HG03442 (cell line): Measurements from ENCODE around the gene RRAS.

Experiments used
- ATAC-seq: cut with Tn5 transposase; IDR thresholded peaks from one replicate; pipeline ENCODE4 v1.9.1; 2021; ENCODE audit warnings: mild to moderate bottlenecking, moderate library complexity; ENCODE audit not compliant: unreplicated experiment

Gene RRAS

DNA sequence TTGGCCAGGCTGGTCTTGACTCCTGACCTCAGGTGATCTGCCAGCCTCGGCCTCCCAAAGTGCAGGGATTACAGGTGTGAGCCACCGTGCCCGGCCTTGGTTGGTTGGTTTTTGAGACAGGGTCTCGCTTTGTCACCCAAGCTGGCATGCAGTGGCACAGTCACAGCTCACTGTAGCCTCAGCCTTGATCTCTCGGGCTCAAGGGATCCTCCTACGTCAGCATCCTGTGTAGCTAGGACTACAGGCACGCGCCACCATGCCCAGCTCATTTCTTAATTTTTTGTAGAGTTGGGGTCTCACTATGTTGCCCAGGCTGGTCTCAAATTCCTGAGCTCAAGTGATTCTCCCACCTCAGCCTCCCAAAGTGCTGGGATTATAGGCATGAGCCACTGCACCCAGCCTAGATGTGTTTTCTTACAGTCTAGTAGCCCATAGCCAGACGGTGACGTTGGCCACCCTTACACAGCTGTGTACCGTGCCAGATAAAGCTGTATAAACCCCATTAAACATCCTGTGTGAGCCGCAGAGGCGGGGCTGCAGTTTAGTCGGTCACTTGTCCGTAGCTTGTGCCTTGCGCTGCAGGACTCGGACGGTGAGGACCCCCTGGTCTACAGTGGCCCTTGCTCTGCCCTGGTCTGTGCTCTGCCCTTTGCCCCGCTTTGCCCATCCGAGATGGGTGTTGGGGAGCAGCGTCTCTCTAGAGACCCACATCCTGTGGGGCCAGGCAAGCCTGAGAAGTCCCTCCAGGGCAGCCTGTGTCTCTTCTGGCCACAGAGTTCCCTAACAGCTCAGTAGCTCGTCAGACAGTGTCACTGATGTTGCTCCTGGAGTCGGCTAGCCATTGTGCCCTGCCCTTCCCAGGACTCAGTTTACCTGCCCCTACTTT, 15.9 kb upstream of the RRAS start:
- no peak for ATAC-seq

DNA sequence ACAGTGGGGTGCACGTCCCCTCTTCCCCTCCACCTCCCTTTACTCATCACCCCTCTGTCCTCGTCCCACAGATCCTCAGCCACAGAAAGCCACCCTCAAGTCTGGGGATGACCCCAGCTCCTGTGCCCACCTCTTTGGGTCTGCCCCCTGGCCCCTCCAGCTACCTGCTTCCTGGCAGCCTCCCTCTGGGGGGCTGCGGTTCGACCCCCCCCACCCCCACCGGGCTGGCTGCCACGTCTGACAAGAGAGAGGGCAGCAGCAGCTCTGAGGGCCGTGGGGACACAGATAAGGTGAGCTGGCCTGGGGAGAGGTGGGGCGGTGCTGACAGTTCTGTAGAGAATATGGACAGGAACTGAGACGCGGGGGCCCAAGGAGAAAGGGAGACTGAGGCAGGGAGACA, 14.6 kb upstream of the RRAS start:
- no peak for ATAC-seq

DNA sequence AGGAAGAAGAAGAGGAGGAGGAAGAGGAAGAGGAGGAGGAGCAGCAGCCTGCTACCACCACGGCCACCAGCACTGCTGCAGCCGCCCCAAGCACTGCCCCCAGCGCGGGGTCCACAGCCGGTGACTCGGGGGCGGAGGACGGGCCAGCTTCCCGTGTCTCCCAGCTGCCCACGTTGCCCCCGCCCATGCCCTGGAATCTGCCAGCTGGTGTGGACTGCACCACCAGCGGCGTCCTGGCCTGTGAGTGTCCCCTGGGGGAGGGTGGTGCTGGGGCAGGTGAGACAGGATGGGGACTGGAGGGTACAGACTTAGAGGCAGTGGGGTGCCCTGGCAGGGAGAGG, 13.5 kb upstream of the RRAS start:
- ATAC-seq: no peak

DNA sequence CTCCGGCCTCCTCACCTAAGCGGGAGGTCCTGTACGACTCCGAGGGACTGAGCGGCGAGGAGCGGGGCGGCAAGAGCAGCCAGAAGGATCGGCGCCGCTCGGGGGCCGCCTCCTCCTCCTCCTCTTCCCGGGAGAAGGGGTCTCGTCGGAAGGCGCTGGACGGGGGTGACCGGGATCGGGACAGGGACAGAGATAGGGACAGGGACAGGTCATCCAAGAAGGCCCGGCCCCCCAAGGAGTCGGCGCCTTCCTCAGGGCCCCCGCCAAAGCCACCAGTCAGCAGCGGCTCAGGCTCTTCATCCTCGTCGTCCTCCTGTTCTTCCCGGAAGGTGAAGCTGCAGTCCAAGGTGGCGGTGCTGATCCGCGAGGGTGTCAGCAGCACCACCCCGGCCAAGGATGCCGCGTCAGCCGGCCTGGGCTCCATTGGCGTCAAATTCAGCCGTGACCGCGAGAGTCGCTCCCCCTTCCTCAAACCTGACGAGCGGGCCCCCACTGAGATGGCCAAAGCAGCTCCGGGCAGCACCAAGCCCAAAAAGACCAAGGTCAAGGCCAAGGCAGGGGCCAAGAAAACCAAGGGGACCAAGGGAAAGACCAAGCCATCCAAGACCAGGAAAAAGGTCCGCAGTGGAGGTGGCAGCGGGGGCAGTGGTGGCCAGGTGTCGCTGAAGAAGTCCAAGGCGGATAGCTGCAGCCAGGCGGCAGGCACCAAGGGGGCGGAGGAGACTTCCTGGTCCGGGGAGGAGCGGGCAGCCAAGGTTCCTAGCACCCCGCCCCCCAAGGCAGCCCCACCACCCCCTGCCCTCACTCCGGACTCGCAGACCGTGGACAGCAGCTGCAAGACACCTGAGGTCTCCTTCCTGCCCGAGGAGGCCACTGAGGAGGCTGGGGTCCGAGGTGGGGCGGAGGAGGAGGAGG, 12.9 kb upstream of the RRAS start:
- ATAC-seq: no peak

DNA sequence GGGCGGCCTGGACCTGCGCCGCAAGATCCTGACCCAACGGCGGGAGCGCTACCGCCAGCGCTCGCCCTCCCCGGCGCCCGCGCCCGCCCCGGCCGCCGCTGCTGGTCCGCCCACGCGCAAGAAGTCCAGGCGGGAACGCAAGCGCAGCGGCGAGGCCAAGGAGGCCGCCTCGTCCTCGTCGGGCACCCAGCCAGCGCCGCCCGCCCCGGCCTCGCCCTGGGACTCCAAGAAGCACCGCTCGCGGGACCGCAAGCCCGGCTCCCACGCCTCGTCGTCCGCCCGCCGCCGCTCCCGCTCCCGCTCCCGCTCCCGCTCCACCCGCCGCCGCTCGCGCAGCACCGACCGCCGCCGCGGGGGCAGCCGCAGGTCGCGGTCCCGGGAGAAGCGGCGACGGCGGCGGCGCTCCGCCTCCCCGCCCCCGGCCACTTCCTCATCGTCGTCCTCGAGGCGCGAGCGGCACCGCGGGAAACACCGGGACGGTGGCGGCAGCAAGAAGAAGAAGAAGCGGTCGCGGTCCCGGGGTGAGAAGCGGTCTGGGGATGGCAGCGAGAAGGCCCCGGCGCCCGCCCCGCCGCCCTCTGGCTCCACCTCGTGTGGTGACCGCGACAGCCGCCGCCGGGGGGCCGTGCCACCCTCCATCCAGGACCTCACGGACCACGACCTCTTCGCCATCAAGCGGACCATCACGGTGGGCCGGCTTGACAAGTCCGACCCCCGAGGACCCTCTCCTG, 12.0 kb upstream of the RRAS start:
- no peak for ATAC-seq

DNA sequence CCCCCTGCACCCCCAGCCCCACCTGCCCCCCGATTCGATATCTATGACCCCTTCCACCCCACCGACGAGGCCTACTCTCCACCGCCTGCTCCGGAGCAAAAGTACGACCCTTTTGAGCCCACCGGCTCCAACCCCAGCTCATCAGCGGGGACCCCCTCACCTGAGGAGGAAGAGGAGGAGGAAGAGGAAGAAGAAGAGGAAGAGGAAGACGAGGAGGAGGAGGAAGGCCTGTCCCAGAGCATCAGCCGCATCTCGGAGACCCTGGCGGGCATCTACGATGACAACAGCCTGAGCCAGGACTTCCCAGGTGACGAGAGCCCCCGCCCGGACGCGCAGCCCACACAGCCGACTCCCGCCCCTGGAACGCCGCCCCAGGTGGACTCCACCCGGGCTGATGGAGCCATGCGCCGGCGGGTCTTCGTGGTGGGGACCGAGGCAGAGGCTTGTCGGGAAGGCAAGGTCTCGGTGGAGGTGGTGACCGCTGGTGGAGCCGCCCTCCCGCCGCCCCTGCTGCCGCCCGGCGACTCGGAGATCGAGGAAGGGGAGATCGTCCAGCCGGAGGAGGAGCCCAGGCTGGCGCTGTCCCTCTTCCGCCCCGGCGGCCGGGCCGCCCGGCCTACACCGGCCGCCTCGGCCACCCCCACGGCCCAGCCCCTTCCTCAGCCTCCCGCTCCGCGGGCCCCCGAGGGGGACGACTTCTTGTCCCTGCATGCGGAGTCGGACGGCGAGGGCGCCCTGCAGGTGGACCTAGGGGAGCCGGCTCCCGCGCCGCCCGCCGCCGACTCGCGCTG, 11.3 kb upstream of the RRAS start:
- no peak for ATAC-seq

DNA sequence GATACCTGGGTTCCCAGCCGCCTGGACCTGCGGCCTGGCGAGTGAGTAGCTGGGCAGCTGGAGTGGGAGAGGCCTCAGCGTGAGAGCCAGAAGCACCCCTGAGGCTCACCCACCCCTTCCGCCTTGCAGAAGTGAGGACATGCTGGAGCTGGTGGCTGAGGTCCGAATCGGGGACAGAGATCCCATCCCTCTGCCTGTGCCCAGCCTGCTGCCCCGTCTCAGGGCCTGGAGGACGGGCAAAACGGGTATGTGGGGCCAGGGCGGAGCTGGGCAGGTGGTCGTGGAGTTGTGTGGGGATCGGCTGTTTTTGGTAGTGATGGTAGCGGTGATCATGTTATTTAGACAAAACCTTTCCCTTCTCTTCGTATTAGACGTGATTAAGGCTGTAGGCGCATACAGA, 6.6 kb upstream of the RRAS start:
- ATAC-seq: no peak

DNA sequence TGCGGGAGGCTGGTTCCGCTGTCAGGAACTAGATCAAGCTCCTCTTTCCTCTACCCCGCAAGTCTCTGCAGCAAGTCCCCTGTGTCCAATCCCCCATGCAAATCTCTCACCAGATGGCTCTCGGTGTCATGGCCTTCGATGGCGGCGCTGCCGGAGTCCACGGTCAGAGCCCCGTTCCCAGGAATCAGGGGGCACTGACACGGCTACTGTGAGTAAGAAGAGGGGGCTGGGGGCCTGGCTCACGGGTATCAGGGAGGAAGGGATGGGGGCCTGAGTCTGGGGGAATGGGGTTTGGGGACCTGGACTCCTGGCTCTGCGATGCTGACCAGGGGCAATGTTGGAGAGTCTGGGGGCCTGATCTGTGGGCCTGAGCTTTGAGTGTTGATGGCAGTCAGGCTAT, 6.1 kb upstream of the RRAS start:
- ATAC-seq: no peak

DNA sequence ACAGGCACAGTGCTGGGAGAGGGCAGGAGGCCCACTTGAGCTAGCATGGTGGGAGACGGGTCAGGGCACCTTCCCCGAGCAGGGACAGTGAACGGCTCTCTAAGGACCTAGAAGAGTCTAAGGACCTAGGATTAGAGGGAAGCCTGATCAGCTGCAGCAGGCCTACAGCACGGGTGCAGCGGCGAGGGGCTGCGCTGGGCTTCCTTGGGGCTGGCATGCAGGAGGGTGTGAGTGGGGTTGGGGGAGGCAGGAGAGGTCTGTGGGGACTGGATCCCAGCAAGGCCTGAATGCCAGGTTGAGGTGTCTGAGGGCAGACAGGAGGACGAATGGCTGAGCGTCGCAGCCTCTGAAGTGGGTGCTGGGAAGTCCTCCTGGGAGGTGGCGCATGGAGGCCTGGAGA, 5.6 kb upstream of the RRAS start:
- ATAC-seq: no peak

DNA sequence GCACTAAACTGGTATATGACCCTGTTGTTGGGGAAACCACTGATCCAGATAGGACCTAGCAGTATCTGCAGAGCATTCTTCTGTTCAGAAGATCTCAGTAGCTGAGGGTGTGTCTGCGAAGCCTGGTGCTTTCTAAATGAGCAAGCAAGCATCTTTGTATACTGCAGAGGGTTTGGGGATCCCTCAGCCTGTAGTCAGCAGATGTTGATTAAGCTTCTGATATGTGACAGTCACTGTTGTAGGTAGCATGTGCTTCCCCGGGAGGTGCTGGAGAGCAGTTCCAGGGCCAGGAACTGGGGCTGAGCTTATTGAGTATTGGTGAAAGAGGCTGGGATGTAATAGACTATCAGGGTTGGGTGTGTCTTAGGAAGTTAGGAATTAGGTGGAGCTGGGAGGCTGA, 3.5 kb upstream of the RRAS start:
- no peak for ATAC-seq

DNA sequence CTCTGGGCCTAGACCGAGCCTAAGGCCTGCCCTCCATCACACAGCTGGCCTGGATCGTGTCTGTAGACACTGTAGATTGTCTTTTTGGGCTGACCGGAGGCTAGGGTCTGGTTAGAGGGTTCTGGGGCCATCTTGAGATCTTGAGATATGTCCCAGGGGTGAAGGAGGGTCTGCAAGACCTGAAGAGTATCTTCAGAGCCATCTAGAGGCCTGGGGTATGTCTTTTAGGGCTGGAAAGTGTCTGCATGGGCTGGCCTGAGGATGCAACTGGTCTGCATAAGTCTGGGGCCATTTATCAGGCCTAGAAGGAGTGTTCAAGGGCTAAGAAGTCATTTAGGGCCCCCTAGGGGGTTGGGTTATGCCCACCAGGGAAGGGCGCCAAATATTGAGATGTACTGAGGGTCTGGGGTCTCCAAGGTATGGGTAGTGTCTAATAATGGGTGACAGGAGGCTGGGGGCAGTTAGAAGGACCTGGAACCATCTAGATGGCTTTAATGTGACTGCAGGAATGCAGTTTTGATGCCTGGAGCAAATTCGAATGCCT, 2.6 kb upstream of the RRAS start:
- ATAC-seq: no peak

DNA sequence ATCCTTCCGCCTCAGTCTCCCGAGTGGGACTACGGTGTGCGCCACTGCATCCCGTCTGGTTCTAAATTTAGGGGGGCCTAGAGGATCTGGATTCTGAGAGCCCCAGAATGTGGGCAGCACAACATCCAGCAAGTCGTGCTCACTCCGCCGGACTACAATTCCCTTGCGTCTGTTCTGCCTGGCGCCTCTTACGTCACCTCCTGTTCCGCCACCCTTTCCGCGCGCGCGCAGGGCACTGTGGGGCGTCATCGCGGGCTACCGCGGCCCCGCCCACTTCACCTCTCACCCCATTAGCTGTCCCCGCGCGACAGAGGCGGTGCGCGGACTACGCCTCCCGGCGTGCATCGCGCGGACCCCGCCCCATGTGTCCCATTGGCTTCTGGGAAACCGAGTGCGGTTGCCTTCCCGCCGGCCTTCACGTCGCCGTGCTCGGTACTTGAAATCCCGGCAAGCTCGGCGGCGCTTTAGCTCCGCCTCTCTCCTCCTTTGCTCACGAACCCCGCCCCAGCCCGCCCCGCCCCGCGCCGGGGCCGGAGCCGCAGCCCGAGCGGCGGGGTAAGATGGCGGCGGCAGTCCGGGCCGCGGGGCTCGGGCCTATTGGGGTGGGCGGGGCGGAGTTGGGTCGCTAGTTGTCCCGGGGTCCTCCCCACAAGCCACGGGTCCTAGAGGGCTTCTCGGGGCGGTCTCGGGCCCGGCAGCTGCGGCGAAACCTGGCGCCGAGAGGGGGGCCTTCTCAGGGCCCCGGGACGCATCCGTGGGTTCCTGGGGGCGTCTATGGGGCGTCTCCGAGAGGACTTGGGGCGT, 1.9 kb upstream of the RRAS start, which contains the start of gene SCAF1:
Gene SCAF1 (plus strand): TSS at position 522 of the 804 bp plus-strand sequence. CDS start 2,818 bp downstream, outside the sequence.
- ATAC-seq: peak; percentile 67

DNA sequence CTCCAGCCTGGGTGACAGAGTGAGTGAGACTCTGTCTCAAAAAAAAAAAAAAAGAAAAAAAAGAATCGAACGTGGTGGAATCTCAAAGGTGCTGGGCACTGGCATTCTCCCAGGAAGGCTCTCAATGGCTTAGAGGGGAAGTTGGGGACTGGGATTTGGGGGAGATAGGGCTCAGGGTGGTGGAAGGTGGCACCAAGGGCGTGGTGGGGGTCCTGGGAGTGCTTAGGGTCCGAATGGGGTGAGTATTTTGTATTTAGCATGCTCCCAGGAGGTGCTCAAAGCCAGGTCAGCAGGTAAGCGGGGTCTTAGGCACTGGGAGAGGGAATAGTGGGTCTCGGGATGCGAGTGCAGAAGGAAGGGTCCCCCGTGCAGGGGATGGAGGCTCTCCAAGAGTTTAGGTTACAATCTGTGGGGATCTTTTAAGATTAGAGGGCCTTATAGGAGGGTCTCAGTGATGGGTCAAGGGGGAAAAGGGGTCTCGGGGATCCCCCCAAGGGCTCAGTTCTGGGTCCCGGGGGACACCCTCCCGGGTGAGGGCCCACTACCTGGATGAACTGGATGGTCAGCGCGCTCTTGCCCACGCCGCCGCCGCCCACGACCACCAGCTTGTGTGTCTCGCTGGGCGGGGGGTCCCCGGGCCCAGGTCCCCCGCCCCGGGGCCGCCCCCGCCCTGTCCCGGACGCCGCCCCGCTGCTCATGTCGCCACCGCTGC, 386 bp downstream of the RRAS start:
- no peak for ATAC-seq

DNA sequence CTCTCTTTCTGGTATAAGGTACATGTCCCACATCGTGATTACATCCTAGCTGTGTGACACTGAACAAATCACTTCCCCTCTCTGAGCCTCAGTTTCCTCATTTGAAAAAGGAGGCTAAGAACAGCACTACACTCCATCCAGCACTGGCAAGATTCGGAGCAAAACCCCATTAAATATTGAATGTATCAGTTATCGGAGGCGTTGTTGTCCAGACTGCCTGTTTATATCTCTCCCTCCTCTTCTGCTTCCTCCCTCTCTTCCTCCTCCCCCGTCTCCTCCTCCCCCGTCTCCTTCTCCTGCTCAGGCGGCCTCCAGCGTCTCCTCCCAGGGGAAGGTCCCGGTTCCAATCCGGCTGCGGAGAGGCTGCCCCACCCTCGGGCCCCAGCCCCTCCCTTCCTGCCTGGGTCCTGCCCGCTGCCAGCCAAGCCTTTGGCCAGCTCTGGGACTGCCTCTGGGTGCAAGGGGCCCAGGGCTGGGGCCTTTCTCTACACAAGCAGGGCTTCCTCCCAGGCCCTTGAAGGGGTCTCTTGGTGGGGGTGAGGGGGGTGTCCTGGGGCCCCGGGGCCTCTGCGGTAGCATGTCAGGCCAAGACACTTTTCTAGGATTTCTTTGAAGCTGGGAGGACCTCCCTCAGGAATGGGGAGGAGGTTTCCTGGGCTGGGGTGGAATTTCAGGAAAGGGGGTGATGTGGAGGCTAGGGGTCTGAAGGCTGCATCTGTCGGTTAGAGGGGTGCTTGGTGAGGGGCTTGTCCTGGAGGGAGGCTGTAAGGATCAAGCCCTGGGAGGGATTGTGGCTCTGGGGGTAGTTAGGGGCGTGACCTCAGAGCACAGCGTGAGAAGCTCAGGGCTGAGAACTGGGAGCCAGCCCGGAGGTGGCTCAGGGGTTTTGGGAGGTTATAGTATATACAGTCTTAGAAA, 1.9 kb downstream of the RRAS start:
- no peak for ATAC-seq

DNA sequence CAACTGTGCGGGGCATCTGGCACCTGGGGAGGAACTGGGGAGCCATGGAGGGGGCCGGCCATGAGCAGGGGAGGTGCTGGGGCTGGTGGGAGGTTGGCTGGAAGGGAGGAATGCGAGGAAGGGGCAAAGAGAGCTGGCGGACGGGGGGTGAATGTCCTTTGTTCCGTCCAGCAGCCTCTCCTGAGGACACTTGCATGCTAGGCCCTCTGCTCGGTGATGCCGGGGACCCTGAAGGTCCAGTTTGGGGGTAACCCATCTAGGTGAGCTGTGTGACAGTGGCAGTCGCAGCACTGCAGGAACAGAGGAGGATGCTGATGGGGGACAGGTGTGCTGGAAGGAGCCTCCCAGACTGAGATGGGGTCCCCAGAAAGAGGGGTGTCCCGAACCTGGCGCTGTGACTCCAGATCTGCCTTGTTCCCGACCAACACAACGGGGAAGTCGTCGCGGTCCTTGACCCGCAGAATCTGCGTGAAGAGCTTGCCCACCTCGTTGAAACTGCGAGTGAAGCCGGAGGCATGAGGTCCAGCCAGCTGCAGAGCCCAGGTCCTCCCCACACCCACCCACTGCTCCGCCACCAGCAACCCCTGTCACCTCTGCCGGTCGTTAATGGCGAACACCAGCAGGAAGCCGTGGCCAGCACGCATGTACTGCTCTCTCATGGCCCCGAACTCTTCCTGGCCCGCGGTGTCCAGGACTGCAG, 3.6 kb downstream of the RRAS start:
- no peak for ATAC-seq

DNA sequence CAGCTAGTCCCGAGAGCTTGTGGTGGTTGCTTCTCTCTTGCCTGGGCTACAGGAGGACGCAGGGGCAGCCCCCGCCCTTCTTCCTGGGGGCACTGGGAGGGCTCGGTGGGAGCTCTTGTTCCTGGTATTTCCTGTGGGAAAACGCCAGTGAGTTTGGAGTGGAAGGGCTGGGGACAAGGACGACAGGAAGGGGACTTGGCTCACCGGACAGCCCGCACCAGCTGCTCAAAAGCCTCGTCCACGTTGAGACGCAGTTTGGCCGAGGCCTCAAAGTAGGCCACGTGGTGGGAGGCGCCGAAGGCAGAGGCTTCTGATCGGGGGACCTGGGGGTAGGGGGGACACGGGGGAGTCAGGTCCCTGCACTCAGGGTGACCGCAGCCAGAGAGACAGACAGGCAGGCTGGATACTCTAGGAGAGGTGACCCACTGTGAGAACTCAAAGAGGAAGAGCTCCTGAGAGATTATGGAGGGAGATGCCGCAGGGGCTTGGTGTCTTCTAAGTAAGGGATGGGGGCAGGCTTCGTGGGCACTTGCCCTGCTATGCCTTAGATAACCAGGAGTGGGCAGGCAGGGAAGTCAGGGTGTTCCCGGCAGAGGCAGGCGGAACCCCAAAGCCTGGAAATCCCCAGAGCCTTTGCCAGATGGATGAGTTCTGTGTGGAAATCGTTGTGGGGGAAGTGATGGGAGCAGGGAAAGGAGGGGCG, 4.3 kb downstream of the RRAS start:
- no peak for ATAC-seq
